GM12891 (cell line): Measurements from ENCODE around the gene SEC14L3.

Experiments used
- PAX5 ChIP-seq: IDR thresholded peaks from 2 replicates; pipeline ENCODE4 v1.6.1; 2011; ENCODE audit warnings: low read length, moderate library complexity, mild to moderate bottlenecking; ENCODE audit not compliant: insufficient read depth, severe bottlenecking
- POLR2A ChIP-seq: IDR thresholded peaks from 2 replicates; pipeline ENCODE4 v1.6.1; 2011; ENCODE audit warnings: low read depth, low read length, control low read depth
- POLR2AphosphoS5 ChIP-seq: IDR thresholded peaks from 2 replicates; pipeline ENCODE4 v1.6.1; 2011; ENCODE audit warnings: low read depth, low read length, control low read depth
- POU2F2 ChIP-seq: IDR thresholded peaks from 2 replicates; pipeline ENCODE4 v1.6.1; 2011; ENCODE audit warnings: low read depth, mild to moderate bottlenecking, control low read depth, low read length, moderate library complexity
- SPI1 ChIP-seq: IDR thresholded peaks from 2 replicates; pipeline ENCODE4 v1.6.1; 2011; ENCODE audit warnings: low read depth, low read length, control low read depth
- TAF1 ChIP-seq: IDR thresholded peaks from 2 replicates; pipeline ENCODE4 v1.6.1; 2011; ENCODE audit warnings: low read depth, low read length, control low read depth

DNA sequence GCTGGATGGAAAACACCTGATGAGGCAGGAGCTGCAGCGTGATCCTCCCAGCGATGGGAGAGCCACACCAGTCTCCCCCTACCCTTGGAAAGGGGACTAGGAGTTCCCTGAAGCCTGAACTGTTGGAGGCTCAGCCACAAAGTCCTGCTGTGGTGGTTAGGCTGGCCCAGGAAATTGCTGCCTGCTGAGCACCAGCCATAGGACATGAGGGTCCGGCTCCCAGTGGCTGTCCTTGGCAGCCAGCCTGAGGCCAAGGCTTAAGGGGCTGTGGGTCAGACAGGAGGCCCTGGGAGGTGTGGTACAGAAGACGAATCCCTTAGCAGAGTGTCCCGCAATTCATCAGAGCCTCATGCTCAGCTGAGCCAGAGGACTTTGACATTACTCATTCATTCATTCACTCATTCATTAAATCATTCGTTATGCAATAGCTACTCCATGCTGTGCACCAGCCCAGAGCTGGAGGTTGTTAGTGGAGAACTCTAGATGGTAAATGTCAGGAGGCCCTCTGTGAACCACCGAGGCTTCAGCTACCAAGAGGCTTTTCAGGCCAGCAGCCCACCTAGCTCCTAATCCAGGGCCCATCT lies 48.1 kb upstream of the SEC14L3 start:
- TF ChIP-seq POLR2A (no peak), TAF1 (no peak), SPI1 (no peak), POLR2AphosphoS5 (no peak), POU2F2 (no peak), PAX5 (no peak)
